ENCODE results near the gene WSCD2. TPM values are rescaled to one million over a fixed set of nuclear protein-coding genes. Genes with fewer than 3 reads are reported as not detected.

WSCD2 gene
- polyA plus RNA-seq, 1 donor (not counting 4 experiments of a cell fraction or from before 2014, with no cell fraction given) = not detected

- Histone ChIP-seq H3K36me3 (ENCODE audit: control insufficient read depth in 2 of 2, extremely low read depth in 1 of 2, insufficient read depth in 2 of 2, low read length in 2 of 2) (no peaks in the 10 kb centered on the region), H3K27ac (ENCODE audit: control insufficient read depth, insufficient read depth, low read length) (no peak overlapping the region), H3K79me2 (ENCODE audit: control insufficient read depth, insufficient read depth, low read length) (no peaks in the 10 kb centered on the region), H2AFZ (ENCODE audit: control insufficient read depth, low read length) (no peak overlapping the region), H3K4me2 (ENCODE audit: control insufficient read depth, extremely low read depth, insufficient read depth, low read depth, low read length) (no peak overlapping the region), H4K20me1 (ENCODE audit: control insufficient read depth, extremely low read depth, insufficient read depth, low read length) (no peaks in the 10 kb centered on the region), H3K9me3 (ENCODE audit: control insufficient read depth, low read depth, low read length) (no peaks in the 10 kb centered on the region), H3K9ac (ENCODE audit: control insufficient read depth, extremely low read depth, insufficient read depth, low read length) (no peak overlapping the region), H3K4me1 (ENCODE audit: control insufficient read depth, extremely low read depth, insufficient read depth, low read length) (no peaks in the 10 kb centered on the region), H3K9me1 (ENCODE audit: control insufficient read depth, extremely low read depth, insufficient read depth, low read length) (no peaks in the 10 kb centered on the region), H3K4me3 (ENCODE audit: control insufficient read depth in 2 of 3, extremely low read depth in 1 of 3, insufficient read depth in 2 of 3, low read depth in 1 of 3, low read length in 3 of 3) (no peak overlapping the region), H3K27me3 (ENCODE audit: control insufficient read depth, extremely low read depth, insufficient read depth, low read length) (no peaks in the 10 kb centered on the region)
- FAIRE-seq (no peak), DNase-seq (ENCODE audit: low read depth, low spot score) (no peak)
- TF ChIP-seq EZH2 (IDR thresholded peaks at IDR 0.05; ENCODE audit: low read length) (no peak), CTCF (optimal IDR thresholded peaks at IDR 0.05 in 1 of 3, IDR thresholded peaks at IDR 0.05 in 1 of 3, conservative IDR thresholded peaks at IDR 0.05 in 1 of 3; ENCODE audit: extremely low read depth in 1 of 3, insufficient read depth in 2 of 3, low read length in 3 of 3) (no peak)
- dilution Hi-C loops (cut with MboI; ENCODE audit: extremely low pct_ligation_motif_present, low sequenced_read_pairs) = loop anchor here (10.0 kb wide), 1 partner anchor 57 kb away; no protein-coding TSS in a partner anchor
Observed at GRCh38 chr12:108087900-108088299, 41.2 kb upstream of the WSCD2 start.

GRCh38 chr12:108090107-108090899 lies 38.8 kb upstream of the WSCD2 start:
- Histone ChIP-seq H3K9me1 (ENCODE audit: control insufficient read depth, extremely low read depth, insufficient read depth, low read length) (no peaks in the 10 kb centered on the region), H3K79me2 (ENCODE audit: control insufficient read depth, insufficient read depth, low read length) (no peaks in the 10 kb centered on the region), H3K4me1 (ENCODE audit: control insufficient read depth, extremely low read depth, insufficient read depth, low read length) (no peaks in the 10 kb centered on the region), H2AFZ (ENCODE audit: control insufficient read depth, low read length) (no peak overlapping the region), H3K36me3 (ENCODE audit: control insufficient read depth in 2 of 2, extremely low read depth in 1 of 2, insufficient read depth in 2 of 2, low read length in 2 of 2) (no peaks in the 10 kb centered on the region), H3K4me3 (ENCODE audit: control insufficient read depth in 2 of 3, extremely low read depth in 1 of 3, insufficient read depth in 2 of 3, low read depth in 1 of 3, low read length in 3 of 3) (no peak overlapping the region), H4K20me1 (ENCODE audit: control insufficient read depth, extremely low read depth, insufficient read depth, low read length) (no peaks in the 10 kb centered on the region), H3K27ac (ENCODE audit: control insufficient read depth, insufficient read depth, low read length) (no peak overlapping the region), H3K4me2 (ENCODE audit: control insufficient read depth, extremely low read depth, insufficient read depth, low read depth, low read length) (no peak overlapping the region), H3K27me3 (ENCODE audit: control insufficient read depth, extremely low read depth, insufficient read depth, low read length) (no peaks in the 10 kb centered on the region), H3K9ac (ENCODE audit: control insufficient read depth, extremely low read depth, insufficient read depth, low read length) (no peak overlapping the region), H3K9me3 (ENCODE audit: control insufficient read depth, low read depth, low read length) (no peaks in the 10 kb centered on the region)
- TF ChIP-seq CTCF (optimal IDR thresholded peaks at IDR 0.05 in 1 of 3, IDR thresholded peaks at IDR 0.05 in 1 of 3, conservative IDR thresholded peaks at IDR 0.05 in 1 of 3; ENCODE audit: extremely low read depth in 1 of 3, insufficient read depth in 2 of 3, low read length in 3 of 3) = no peak
- no peak for TF ChIP-seq EZH2 (IDR thresholded peaks at IDR 0.05; ENCODE audit: low read length)
- dilution Hi-C loops (cut with MboI; ENCODE audit: extremely low pct_ligation_motif_present, low sequenced_read_pairs) = no loop called here
- no peak for DNase-seq (ENCODE audit: low read depth, low spot score)
- no peak for FAIRE-seq
